Left forelimb (tissue), 1 donor: ENCODE results near the gene IFI35.
"Not testable (repeated sequence)": the region's sequence is repeated elsewhere in the genome, so short reads cannot be mapped to it uniquely, and the experiment has no call there.

Experiments used
- DNase-seq: peaks from one replicate; pipeline ENCODE4 v3.0.0-alpha.2; 2018; ENCODE audit warnings: low spot score

Gene IFI35

GRCh38 chr17:43024407-43025289 lies 18.1 kb downstream of the IFI35 start, which contains the start of gene RND2:
Gene RND2 (plus strand): TSS chr17:43025231. CDS start chr17:43025348, 117 bp downstream.
- DNase-seq, result peak; percentile 92

- no peak for DNase-seq
Measured at GRCh38 chr17:43025290-43025657, 18.7 kb downstream of the IFI35 start.

- DNase-seq, result no peak
Measured at GRCh38 chr17:43025766-43026537, 19.4 kb downstream of the IFI35 start.

DNA sequence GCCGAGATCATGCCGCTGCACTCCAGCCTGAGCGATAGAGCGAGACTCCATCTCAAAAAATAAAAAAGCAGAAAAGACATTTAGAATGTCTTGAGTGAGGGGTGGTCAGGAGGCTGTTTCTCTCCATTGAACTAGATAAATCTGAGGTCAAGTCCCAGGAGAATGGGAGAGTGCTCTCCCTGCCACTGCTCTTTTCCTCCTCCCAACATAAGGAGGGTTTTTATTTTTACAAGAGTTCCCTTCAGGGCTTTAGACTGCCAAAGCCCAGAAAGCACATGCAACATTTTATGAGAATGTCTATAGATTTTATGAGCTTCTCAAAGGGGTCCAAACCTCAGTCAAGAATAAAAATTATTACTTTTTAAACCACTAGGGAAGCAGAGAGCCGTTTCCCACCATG lies 20.0 kb downstream of the IFI35 start:
- DNase-seq, result no peak

DNA sequence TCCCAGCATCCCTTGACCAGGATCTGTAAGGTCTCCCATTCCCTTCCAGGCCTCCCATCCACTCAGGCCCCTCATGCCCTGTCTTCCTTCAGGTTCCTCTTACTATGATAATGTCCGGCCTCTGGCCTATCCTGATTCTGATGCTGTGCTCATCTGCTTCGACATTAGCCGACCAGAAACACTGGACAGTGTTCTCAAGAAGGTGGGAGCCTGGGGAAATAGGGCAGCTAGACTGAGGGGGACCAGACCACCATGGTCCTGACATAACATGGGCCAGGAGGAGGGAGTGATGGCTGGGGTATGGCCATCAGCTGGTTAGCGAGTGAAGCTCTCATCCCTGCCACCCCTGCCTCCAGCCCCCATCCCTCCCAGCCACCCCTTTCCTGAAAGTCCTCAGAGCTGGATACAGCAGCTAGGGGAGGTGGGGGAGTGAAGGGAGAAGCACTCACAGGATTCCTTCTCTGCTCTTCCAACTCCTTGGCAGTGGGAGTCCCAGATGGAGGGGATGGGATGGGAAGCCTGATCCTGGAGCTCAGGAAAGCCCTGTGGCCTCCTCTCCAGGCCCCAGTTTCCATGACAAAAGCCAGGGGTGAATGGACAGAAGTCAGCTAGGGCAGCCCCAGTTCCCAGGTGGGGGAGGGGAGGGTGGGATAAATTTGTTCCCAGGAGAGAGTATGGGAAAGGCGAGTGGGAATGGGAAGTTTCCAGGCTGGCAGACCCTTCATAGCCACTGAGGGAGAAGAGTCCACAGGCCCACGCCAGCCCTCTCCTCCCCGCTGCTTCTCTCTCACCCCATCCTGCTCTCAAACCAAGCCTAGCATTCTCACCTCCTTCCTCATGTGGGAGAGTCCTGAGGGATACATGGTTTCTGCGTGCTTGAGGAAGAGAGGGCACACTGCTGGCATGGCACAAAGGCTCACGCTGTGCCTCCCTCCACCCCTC lies 20.8 kb downstream of the IFI35 start:
- DNase-seq, result no peak

GRCh38 chr17:43028221-43028861 lies 21.8 kb downstream of the IFI35 start:
- DNase-seq, result no peak

- DNase-seq, result no peak
Measured at GRCh38 chr17:43030137-43030767, 23.7 kb downstream of the IFI35 start.

GRCh38 chr17:43031666-43032065 lies 25.1 kb downstream of the IFI35 start:
- no peak for DNase-seq

GRCh38 chr17:43033948-43034881 lies 27.6 kb downstream of the IFI35 start:
- no peak for DNase-seq

DNA sequence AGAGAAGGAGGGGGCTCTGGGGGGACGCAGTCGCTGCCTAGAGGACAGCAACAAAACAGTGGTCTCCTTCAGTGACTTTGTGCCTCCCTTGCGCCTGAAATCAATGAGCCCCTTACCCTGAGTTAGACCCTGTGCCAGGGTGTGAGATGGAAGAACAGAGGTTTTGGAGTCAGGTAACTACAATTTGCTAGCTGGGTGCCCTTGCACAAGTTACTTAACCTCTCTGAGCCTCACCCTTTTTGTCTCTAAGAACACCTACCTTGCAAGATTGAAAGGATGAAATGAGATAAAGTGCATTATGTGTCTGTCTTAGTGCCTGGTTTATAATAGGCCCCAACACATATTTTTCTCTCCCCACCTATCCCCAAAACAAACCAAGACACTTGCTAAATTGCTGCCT lies 28.3 kb downstream of the IFI35 start:
- DNase-seq, result no peak

GRCh38 chr17:43039646-43040045 lies 33.1 kb downstream of the IFI35 start:
- DNase-seq, result no peak

- no peak for DNase-seq
Measured at GRCh38 chr17:43040655-43041054, 34.1 kb downstream of the IFI35 start.

DNA sequence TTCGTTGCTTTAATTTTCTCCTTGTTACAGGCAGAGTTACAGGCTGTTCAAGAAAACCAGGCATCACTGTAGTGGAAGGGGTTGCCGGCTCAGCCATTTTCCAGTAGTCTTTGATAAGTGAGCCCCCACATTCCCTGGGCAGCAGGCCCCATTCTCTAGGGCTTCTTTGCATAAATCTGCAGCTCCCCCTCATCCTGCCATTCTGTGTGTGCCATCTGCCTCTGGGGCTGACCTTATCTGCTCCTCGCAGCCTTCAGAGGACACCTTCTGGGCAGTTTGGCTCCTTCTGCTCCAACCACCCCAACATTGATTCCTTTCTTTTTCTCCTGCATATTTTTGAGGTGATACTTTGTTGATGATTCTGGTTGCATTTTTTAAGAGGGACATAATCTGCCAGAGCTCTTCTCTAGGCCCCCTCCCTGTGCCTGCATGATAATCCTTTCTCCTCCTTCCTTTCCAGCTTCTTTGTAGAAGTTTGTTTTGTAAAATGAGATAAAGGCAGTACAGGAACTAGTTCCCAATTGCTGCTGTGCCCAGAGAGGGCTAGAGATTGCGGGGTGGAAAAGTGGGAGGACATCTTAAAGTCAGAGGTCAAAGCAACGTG lies 35.5 kb downstream of the IFI35 start:
- DNase-seq, result no peak

GRCh38 chr17:43043307-43043706 lies 36.7 kb downstream of the IFI35 start:
- no peak for DNase-seq

DNA sequence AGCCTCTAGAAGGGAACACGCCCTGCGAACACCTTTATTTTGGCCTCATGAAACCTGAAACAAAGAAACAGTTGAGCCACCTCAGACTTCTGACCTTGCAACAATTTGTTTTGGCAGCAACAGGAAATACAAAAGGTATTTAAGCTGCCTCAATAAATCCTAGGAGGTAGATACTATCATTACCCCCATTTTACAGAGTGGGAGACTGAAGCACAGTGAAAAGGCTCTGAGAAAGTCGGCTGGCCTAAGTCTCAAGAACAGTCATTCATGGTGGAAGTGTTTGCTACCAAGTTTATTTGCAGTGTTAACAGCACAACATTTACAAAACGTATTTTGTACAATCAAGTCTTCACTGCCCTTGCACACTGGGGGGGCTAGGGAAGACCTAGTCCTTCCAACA lies 37.4 kb downstream of the IFI35 start:
- DNase-seq, result no peak

GRCh38 chr17:43051969-43052368 lies 45.4 kb downstream of the IFI35 start:
- no peak for DNase-seq

DNA sequence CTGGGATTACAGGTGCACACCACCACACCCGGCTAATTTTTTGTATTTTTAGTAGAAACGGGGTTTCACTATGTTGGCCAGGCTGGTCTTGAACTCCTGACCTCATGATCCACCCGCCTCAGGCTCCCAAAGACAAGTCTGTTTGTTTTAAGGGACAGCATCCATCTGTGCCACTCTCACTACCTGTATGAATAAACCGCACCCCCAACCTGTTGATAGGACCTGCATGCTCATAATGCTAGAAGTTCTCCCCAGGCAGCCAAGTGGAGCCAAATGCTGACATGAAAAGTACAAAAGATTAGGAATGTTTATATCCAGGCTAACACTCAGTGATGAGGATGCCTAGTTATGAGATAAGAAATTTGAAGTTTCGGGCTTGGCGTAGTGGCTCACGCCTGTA lies 46.4 kb downstream of the IFI35 start:
- DNase-seq, result not testable (repeated sequence)

DNA sequence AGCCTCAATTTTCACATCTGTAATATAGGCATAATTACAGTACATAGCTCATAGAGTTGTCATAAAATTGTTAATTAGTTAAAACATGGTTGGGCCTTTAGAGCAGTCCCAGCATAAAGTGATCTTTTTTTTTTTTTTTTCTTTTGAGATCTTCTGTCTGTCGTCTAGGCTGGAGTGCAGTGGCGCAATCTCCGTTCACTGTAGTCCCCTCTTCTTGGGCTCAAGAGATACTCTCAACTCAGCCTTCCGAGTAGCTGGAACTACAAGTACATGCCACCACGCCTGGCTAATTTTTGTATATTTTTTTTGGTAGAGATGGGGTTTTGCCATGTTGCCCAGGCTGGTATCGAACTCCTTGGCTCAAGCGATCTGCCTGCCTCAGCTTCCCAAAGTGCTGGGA lies 49.5 kb downstream of the IFI35 start:
- DNase-seq, result no peak

- DNase-seq, result no peak
Measured at GRCh38 chr17:43062984-43063638, 56.5 kb downstream of the IFI35 start.
